ENCODE measurements around the gene PACRGL. TPM values are rescaled to one million over a fixed set of nuclear protein-coding genes. Genes with fewer than 3 reads are reported as not detected.

Gene PACRGL
- total and polyA plus RNA-seq, 10 of the 15 experiments (the other 5 are each of a cell fraction or from before 2014, with no cell fraction given) = 1.7 to 17.2 (median 7.3) TPM

GRCh38 chr4:20761382-20761781 lies 61.1 kb downstream of the PACRGL start:
- Histone ChIP-seq H3K9ac (ENCODE audit: control insufficient read depth, insufficient read depth, low read length) (no peak overlapping the region), H3K4me3 (no peak overlapping the region), H3K79me2 (ENCODE audit: control insufficient read depth, insufficient read depth, low read length) (no peaks in the 10 kb centered on the region), H4K20me1 (ENCODE audit: control insufficient read depth, insufficient read depth) (no peaks in the 10 kb centered on the region), H3K27me3 (replicated peaks in 1 of 2; ENCODE audit: control insufficient read depth in 2 of 2, insufficient read depth in 2 of 2, low read length in 1 of 2) (no peaks in the 10 kb centered on the region), H3K4me2 (ENCODE audit: control insufficient read depth, insufficient read depth) (no peak overlapping the region), H3K36me3 (ENCODE audit: control insufficient read depth in 2 of 2, insufficient read depth in 2 of 2, low read length in 1 of 2) (no peaks in the 10 kb centered on the region), H3K9me3 (replicated peaks; ENCODE audit: control insufficient read depth, insufficient read depth, low read length) (no peaks in the 10 kb centered on the region), H3K27ac (ENCODE audit: control insufficient read depth, insufficient read depth) (no peak overlapping the region), H2AFZ (ENCODE audit: control insufficient read depth, low read depth, low read length) (no peak overlapping the region), H3K4me1 (ENCODE audit: control insufficient read depth, insufficient read depth, low read length) (no peaks in the 10 kb centered on the region)
- ChIA-PET CTCF (interaction anchor here (0.9 to 2.7 kb wide), 9 partner anchors 10 to 366 kb away, joined by 3 to 21 read pairs (median 5); no protein-coding TSS in a partner anchor), POLR2A (no interaction called here), RAD21 (ENCODE audit: unreplicated experiment) (no interaction called here), SMC1A (ENCODE audit: uncharacterized antibody, unreplicated experiment) (interaction anchor here (1.2 kb wide), 1 partner anchor 15 kb away, joined by 3 read pairs; no protein-coding TSS in a partner anchor)
- in situ Hi-C loops (cut with MboI) = no loop called here
- no peak for DNase-seq (ENCODE audit: low read depth, low spot score)
- intact Hi-C loops (cut with micrococcal nuclease; ENCODE audit: unreplicated experiment) = loop anchor here (2.0 kb wide), 1 partner anchor 339 kb away; no protein-coding TSS in a partner anchor
- no TSS peak for BruUV-seq (replicated peaks)
- TF ChIP-seq TBL1XR1 (IDR thresholded peaks at IDR 0.05; ENCODE audit: low read depth, low read length) (no peak), RCOR1 (conservative IDR thresholded peaks at IDR 0.05; ENCODE audit: low read depth, low read length) (no peak), HCFC1 (IDR thresholded peaks at IDR 0.05; ENCODE audit: low read length) (no peak), ESRRA (IDR thresholded peaks at IDR 0.05; ENCODE audit: low read length) (no peak), EGR1 (IDR thresholded peaks at IDR 0.05; ENCODE audit: borderline replicate concordance in 1 of 2, low read depth in 2 of 2, low read length in 2 of 2) (no peak), RAD51 (IDR thresholded peaks at IDR 0.05) (no peak), SMAD5 (IDR thresholded peaks at IDR 0.05; ENCODE audit: low read depth) (no peak), CUX1 (IDR thresholded peaks at IDR 0.05; ENCODE audit: insufficient replicate concordance, low read depth, low read length) (no peak), CBFB (IDR thresholded peaks at IDR 0.05; ENCODE audit: low read depth) (no peak), NBN (IDR thresholded peaks at IDR 0.05) (no peak)
- TF ChIP-seq, protein P1, sequence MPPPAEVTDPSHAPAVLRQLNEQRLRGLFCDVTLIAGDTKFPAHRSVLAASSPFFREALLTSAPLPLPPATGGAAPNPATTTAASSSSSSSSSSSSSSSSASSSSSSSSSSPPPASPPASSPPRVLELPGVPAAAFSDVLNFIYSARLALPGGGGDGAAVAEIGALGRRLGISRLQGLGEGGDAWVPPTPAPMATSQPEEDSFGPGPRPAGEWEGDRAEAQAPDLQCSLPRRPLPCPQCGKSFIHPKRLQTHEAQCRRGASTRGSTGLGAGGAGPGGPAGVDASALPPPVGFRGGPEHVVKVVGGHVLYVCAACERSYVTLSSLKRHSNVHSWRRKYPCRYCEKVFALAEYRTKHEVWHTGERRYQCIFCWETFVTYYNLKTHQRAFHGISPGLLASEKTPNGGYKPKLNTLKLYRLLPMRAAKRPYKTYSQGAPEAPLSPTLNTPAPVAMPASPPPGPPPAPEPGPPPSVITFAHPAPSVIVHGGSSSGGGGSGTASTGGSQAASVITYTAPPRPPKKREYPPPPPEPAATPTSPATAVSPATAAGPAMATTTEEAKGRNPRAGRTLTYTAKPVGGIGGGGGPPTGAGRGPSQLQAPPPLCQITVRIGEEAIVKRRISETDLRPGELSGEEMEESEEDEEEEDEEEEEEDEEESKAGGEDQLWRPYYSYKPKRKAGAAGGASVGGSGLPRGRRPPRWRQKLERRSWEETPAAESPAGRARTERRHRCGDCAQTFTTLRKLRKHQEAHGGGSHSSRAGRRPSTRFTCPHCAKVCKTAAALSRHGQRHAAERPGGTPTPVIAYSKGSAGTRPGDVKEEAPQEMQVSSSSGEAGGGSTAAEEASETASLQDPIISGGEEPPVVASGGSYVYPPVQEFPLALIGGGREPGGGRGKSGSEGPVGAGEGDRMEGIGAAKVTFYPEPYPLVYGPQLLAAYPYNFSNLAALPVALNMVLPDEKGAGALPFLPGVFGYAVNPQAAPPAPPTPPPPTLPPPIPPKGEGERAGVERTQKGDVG (CRISPR knock-in tag; IDR thresholded peaks at IDR 0.05) = no peak
- FAIRE-seq = no peak
- no peak for ATAC-seq
